Stomach (tissue), 19 donors: ENCODE measurements around the gene SIM2. TPM values are rescaled to one million over a fixed set of nuclear protein-coding genes. Genes with fewer than 3 reads are reported as not detected.
A peak's percentile ranks its signal among the peaks of the same experiment; 100 is the strongest.
"Not testable (repeated sequence)": the region's sequence is repeated elsewhere in the genome, so short reads cannot be mapped to it uniquely, and the experiment has no call there.

ENCODE experiments used
- DNase-seq, 2 donors: peaks; one replicate each; pipeline versions ENCODE4 v3.0.0 to v3.0.0-alpha.2; 2013 to 2019
- H3K27ac ChIP-seq, 5 donors: fragments of 200-600 bp in 4 of 5; sonication (generic) in 4 of 5; one replicate each; pipeline ENCODE4 v1.5.1; 2013 to 2019; ENCODE audit warnings: mild to moderate bottlenecking in 1 of 5, moderate library complexity in 1 of 5
- H3K27me3 ChIP-seq, 3 donors: fragments of 200-600 bp; sonication (generic); one replicate each; pipeline ENCODE4 v1.5.1; 2017 to 2019; ENCODE audit warnings: mixed run types in 1 of 3
- H3K36me3 ChIP-seq, 4 donors: fragments of 200-600 bp; sonication (generic); 1 replicate in 3 of 4; 2 replicates in 1 of 4; pipeline ENCODE4 v1.5.1; 2016 to 2019
- H3K4me1 ChIP-seq, 4 donors: fragments of 200-600 bp; sonication (generic); one replicate each; pipeline ENCODE4 v1.5.1; 2016 to 2019
- H3K4me3 ChIP-seq, 4 donors: fragments of 200-600 bp; sonication (generic) in 3 of 4; one replicate each; pipeline ENCODE4 v1.5.1; 2016 to 2019; ENCODE audit warnings: mild to moderate bottlenecking in 1 of 4
- H3K9me3 ChIP-seq, 4 donors: fragments of 200-600 bp; sonication (generic); one replicate each; pipeline ENCODE4 v1.5.1; 2016 to 2019
- CTCF ChIP-seq, 7 experiments: fragments of 450-650 bp in 4 of 7; fragments of 200-600 bp in 3 of 7; sonication (generic) in 3 of 7; IDR thresholded peaks; one replicate each; pipeline ENCODE4 v1.5.1; 2016 to 2019; ENCODE audit warnings: antibody characterized with exemption in 7 of 7, control low read depth in 2 of 7, mild to moderate bottlenecking in 1 of 7
- EP300 ChIP-seq: sonication (generic); formaldehyde crosslinking; IDR thresholded peaks from one replicate; pipeline ENCODE4 v1.6.1; 2017; ENCODE audit warnings: antibody characterized with exemption
- POLR2A ChIP-seq, 4 donors: fragments of 450-650 bp; IDR thresholded peaks; one replicate each; pipeline ENCODE4 v1.6.1; 2016; ENCODE audit warnings: antibody characterized with exemption in 4 of 4, control low read depth in 2 of 4, mild to moderate bottlenecking in 1 of 4, moderate library complexity in 1 of 4
- POLR2AphosphoS5 ChIP-seq, 3 donors: sonication (generic); formaldehyde crosslinking; IDR thresholded peaks; one replicate each; pipeline ENCODE4 v1.6.1; 2016; ENCODE audit warnings: antibody characterized with exemption in 3 of 3
- WGBS, 5 donors: extraction: QIAGEN DNeasy Blood & Tissue Kit in 3 of 5; methylation state at CpG; one replicate each; pipeline versions ENCODE4 v1.1.5 to v1.1.7; 2013 to 2018; 5-methylcytosine and 5-hydroxymethylcytosine counted together
- intact Hi-C: fragments of 100-400 bp; cut with DNase I; formaldehyde crosslinking; loops from one replicate; pipeline ENCODE4 v1.15.1; 2023; ENCODE audit warnings: low total_unique reads
- long read RNA-seq, 10 donors: transcript quantifications; one replicate each; lab custom pipeline, GENCODE V29; 2026
- polyA plus RNA-seq, 3 donors: library from polyadenylated mRNA; stranded (reverse); fragments of 200-250 nt; gene quantifications; one replicate each; pipeline ENCODE4 v1.2.3, GENCODE V29; 2013
- total RNA-seq, 5 donors: library from RNA; depleted of rRNA; stranded (reverse); fragments of >200 nt; gene quantifications; one replicate each; pipeline versions ENCODE4 v1.1.0 to v1.2.3, GENCODE V29; 2014 to 2016
- donor health status: healthy with polysubstance abuse.
- donor health status: Bipolar disorder and iron deficiency.
- donor health status: healthy.

SIM2 gene
- total RNA-seq = 10 to 100 TPM in 4 of 5 donors, not detected in 1; 11.2 to 28.3 (median 20.4) TPM
- 10 to 100 TPM in 1 of 3 donors, 1 to 10 TPM in 2; 3.3 to 14.0 (median 6.9) TPM for polyA plus RNA-seq
- long read RNA-seq, donor 1 = 0 reads
- long read RNA-seq, donor 2 = 0 reads
- long read RNA-seq, donor 3, partial matches to known transcripts = 15 of 15 reads
- long read RNA-seq, donor 3, other reads (novel, unspliced or antisense) = 0 of 15 reads
- long read RNA-seq, donor 4 = 0 reads
- long read RNA-seq, donor 5, full-length matches to known transcripts = 1 of 1 reads
- long read RNA-seq, donor 5, partial matches to known transcripts = 0 of 1 reads
- long read RNA-seq, donor 5, other reads (novel, unspliced or antisense) = 0 of 1 reads
- long read RNA-seq, donor 6, partial matches to known transcripts = 21 of 21 reads
- long read RNA-seq, donor 6, other reads (novel, unspliced or antisense) = 0 of 21 reads
- long read RNA-seq, donor 7 = 0 reads
- long read RNA-seq, donor 8, full-length matches to known transcripts = 3 of 3 reads
- long read RNA-seq, donor 8, partial matches to known transcripts = 0 of 3 reads
- long read RNA-seq, donor 8, other reads (novel, unspliced or antisense) = 0 of 3 reads
- long read RNA-seq, donor 9 = 0 reads
- long read RNA-seq, donor 10 = 0 reads

DNA sequence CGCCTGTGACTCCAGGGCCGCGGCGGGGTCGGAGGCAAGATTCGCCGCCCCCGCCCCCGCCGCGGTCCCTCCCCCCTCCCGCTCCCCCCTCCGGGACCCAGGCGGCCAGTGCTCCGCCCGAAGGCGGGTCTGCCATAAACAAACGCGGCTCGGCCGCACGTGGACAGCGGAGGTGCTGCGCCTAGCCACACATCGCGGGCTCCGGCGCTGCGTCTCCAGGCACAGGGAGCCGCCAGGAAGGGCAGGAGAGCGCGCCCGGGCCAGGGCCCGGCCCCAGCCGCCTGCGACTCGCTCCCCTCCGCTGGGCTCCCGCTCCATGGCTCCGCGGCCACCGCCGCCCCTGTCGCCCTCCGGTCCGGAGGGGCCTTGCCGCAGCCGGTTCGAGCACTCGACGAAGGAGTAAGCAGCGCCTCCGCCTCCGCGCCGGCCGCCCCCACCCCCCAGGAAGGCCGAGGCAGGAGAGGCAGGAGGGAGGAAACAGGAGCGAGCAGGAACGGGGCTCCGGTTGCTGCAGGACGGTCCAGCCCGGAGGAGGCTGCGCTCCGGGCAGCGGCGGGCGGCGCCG lies at the start of gene SIM2:
Gene SIM2 (plus strand): TSS at position 135 of the 565 bp plus-strand sequence. CDS start 632 bp downstream, outside the sequence.
- no peaks in the 10 kb centered on the region for H3K9me3 ChIP-seq
- H3K36me3 ChIP-seq = no peaks in the 10 kb centered on the region
- H3K4me1 ChIP-seq = peaks cover 44 to 80% (median 56%) of the 10 kb centered on the region in 4 donors
- peak within 1 kb of the TSS; percentile 47 to 69 (median 54) for H3K4me3 ChIP-seq
- 0 to 3% (median 1%) methylated on average over 6 to 69 of the region's 70 CpGs; no CpG with 5 or more reads in 1 of the 5 donors for WGBS, 5 donors
- peaks cover 23 to 100% (median 100%) of the 10 kb centered on the region in 3 donors for H3K27me3 ChIP-seq
- TF ChIP-seq CTCF (IDR thresholded peaks at IDR 0.05) (no peak), POLR2AphosphoS5 (IDR thresholded peaks at IDR 0.05) (peak in 2 of 3 donors; percentile 83 to 91), POLR2A (IDR thresholded peaks at IDR 0.05) (peak in 1 of 4 donors; percentile 29)
- peak; percentile 87 to 90 for DNase-seq
- intact Hi-C loops = no loop called here
- peak within 1 kb of the TSS; percentile 79 to 95 (median 88) for H3K27ac ChIP-seq

DNA sequence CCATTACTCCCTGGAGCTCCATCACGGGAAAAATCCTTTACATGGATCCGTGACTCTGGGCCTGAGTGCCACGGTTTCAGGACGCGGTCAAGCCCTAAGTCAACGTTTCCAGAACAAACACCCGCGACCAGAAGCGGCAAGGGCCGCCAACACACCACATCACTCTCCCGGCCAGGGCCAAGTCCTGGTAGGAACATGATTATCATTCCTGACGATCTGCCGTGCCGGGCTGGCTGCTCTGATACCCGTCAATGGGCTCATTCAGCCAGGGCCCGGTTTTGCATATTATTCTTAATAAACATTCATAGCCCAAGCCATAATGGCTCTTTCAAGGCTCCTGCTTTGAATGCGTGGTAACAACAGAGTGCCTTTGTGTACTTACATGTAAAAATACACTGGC lies 44.6 kb upstream of the SIM2 start:
- peaks cover 0 to 24% (median 0%) of the 10 kb centered on the region in 3 donors for H3K27me3 ChIP-seq

DNA sequence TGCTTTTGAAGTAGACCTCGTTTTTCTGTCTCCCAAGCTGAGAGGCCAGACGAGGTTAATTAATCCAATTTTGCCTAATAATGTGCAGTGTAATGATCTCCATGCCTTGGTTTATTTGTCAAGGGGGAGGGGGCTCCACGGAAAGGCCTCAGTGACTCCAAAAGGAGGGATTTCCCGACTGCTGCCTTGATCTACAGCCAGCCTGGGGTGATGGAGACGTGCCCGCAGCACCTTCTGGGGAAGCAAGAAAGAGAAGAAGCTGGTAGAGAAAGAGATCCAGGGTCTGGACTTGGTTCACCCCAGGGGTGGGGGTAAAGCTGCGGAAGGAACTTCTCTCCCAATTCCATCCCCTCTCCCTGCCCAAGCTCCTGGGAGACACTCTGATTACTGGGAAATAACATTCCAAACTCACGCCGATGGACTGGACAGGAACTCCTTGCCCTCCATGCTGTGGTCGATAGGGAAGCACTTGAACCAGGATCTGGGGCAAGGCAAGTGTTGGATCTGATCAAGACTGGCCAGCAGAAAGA lies 44.1 kb upstream of the SIM2 start:
- H3K27ac ChIP-seq = no peak overlapping the region
- no peak overlapping the region for H3K4me3 ChIP-seq
- intact Hi-C loops = no loop called here
- TF ChIP-seq POLR2A (IDR thresholded peaks at IDR 0.05) (no peak), EP300 (no peak), POLR2AphosphoS5 (IDR thresholded peaks at IDR 0.05) (no peak), CTCF (IDR thresholded peaks at IDR 0.05) (no peak)
- H3K36me3 ChIP-seq = no peaks in the 10 kb centered on the region
- no peak for DNase-seq
- no peaks in the 10 kb centered on the region for H3K9me3 ChIP-seq
- 73 to 83% (median 79%) methylated on average over 10 of the region's 10 CpGs for WGBS, 5 donors
- H3K4me1 ChIP-seq = peaks cover 0 to 10% (median 2%) of the 10 kb centered on the region in 4 donors
- H3K27me3 ChIP-seq = peaks cover 0 to 29% (median 0%) of the 10 kb centered on the region in 3 donors

More for the DNA sequence above, 44.6 kb upstream of the SIM2 start:
- Histone ChIP-seq H3K27ac (no peak overlapping the region), H3K9me3 (no peaks in the 10 kb centered on the region), H3K4me3 (no peak overlapping the region), H3K36me3 (no peaks in the 10 kb centered on the region), H3K4me1 (peaks cover 0 to 10% (median 2%) of the 10 kb centered on the region in 4 donors)
- peak in 1 of 2 donors; percentile 59 for DNase-seq
- intact Hi-C loops = no loop called here
- no peak for TF ChIP-seq EP300
- no peak for TF ChIP-seq CTCF (IDR thresholded peaks at IDR 0.05)
- TF ChIP-seq POLR2A (IDR thresholded peaks at IDR 0.05) = no peak
- no peak for TF ChIP-seq POLR2AphosphoS5 (IDR thresholded peaks at IDR 0.05)
- WGBS, 5 donors = 60 to 81% (median 66%) methylated on average over 10 to 17 of the region's 17 CpGs

DNA sequence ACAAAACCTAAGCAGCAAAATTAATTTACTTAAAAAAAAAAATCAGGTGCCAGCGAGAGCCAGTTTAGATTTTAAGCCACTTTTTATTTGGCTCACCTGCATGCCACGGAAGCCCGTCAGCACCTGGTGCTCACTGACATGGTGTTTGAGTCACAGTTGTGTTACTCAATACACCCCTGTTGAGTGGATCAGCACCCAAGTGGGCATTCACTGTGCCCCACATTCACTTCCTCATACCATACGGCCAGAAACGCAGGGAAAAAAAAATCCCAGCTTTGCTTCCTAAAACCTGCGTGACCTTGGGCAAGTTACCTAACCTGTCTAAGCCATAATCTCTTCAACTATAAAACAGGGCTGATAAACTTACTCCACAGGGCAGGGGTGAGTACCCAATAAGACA lies 42.8 kb upstream of the SIM2 start:
- Histone ChIP-seq H3K27ac (peak overlapping the region in 2 of 5 donors; percentile 54 to 68), H3K9me3 (no peaks in the 10 kb centered on the region), H3K36me3 (no peaks in the 10 kb centered on the region), H3K4me3 (no peak overlapping the region), H3K27me3 (peaks cover 0 to 40% (median 0%) of the 10 kb centered on the region in 3 donors), H3K4me1 (peaks cover 0 to 10% (median 2%) of the 10 kb centered on the region in 4 donors)
- peak; percentile 49 to 65 for DNase-seq
- WGBS, 5 donors = 26 to 53% (median 35%) methylated on average over 6 of the region's 6 CpGs
- intact Hi-C loops = no loop called here
- TF ChIP-seq EP300 (no peak), POLR2A (IDR thresholded peaks at IDR 0.05) (no peak), POLR2AphosphoS5 (IDR thresholded peaks at IDR 0.05) (peak in 2 of 3 donors; percentile 25 to 48)

GRCh38 chr21:36657290-36657689 lies 41.6 kb upstream of the SIM2 start:
- H3K27ac ChIP-seq, DNase-seq, H3K36me3 ChIP-seq, intact Hi-C loops, H3K9me3 ChIP-seq, H3K4me3 ChIP-seq: not testable (repeated sequence)
- Histone ChIP-seq H3K27me3 (peaks cover 0 to 44% (median 0%) of the 10 kb centered on the region in 3 donors), H3K4me1 (peaks cover 0 to 17% (median 5%) of the 10 kb centered on the region in 4 donors)
- WGBS, 5 donors = 55 to 83% (median 80%) methylated on average over 1 of the region's 1 CpG
